SK-N-SH (cell line): ENCODE data around the gene TLCD4.

Source experiments
- EP300 ChIP-seq, 2 experiments: IDR thresholded peaks; 2 replicates each; pipeline versions ENCODE4 v1.4.0 to v1.6.1; 2012; ENCODE audit warnings: borderline replicate concordance in 1 of 2, low read depth in 1 of 2, low read length in 1 of 2
- POLR2AphosphoS5 ChIP-seq: IDR thresholded peaks from 2 replicates; pipeline ENCODE4 v1.6.1; 2012; ENCODE audit warnings: low read depth, low read length
- TF ChIP-seq, protein P1 (sequence below): IDR thresholded peaks from 2 replicates; pipeline ENCODE4 v1.4.0; 2012; ENCODE audit warnings: low read depth
- TF ChIP-seq, protein P2 (sequence below): IDR thresholded peaks from 2 replicates; pipeline ENCODE4 v1.6.1; 2012; ENCODE audit warnings: mild to moderate bottlenecking, low read depth, low read length, moderate library complexity
- TF ChIP-seq, protein P3 (sequence below): IDR thresholded peaks from 2 replicates; pipeline ENCODE4; 2012

DNA sequence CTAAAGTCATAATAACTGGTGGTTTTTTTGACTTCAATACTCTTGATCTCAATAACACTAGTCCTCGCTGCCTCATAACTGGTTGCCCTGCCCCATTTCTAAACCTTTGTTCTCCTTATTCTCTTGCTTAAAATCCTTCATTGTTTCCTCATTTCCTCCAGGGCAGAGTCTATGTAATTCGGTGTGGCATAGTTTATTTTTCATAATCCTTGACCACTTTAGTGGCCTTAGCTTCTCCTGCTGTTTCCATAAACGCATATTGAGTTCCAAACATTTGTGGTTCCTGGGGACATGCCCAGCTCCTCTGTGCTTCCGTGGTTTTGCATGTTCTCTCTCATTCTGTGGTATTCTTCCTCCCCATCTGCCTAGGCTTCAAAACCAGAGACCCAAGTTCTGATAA is 19.0 kb upstream of the TLCD4 start:
- TF ChIP-seq EP300 (IDR thresholded peaks at IDR 0.05; ENCODE audit: borderline replicate concordance in 1 of 2, low read depth in 1 of 2, low read length in 1 of 2) (no peak), POLR2AphosphoS5 (no peak)
- TF ChIP-seq, protein P1, sequence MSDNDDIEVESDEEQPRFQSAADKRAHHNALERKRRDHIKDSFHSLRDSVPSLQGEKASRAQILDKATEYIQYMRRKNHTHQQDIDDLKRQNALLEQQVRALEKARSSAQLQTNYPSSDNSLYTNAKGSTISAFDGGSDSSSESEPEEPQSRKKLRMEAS = no peak
- TF ChIP-seq, protein P2, sequence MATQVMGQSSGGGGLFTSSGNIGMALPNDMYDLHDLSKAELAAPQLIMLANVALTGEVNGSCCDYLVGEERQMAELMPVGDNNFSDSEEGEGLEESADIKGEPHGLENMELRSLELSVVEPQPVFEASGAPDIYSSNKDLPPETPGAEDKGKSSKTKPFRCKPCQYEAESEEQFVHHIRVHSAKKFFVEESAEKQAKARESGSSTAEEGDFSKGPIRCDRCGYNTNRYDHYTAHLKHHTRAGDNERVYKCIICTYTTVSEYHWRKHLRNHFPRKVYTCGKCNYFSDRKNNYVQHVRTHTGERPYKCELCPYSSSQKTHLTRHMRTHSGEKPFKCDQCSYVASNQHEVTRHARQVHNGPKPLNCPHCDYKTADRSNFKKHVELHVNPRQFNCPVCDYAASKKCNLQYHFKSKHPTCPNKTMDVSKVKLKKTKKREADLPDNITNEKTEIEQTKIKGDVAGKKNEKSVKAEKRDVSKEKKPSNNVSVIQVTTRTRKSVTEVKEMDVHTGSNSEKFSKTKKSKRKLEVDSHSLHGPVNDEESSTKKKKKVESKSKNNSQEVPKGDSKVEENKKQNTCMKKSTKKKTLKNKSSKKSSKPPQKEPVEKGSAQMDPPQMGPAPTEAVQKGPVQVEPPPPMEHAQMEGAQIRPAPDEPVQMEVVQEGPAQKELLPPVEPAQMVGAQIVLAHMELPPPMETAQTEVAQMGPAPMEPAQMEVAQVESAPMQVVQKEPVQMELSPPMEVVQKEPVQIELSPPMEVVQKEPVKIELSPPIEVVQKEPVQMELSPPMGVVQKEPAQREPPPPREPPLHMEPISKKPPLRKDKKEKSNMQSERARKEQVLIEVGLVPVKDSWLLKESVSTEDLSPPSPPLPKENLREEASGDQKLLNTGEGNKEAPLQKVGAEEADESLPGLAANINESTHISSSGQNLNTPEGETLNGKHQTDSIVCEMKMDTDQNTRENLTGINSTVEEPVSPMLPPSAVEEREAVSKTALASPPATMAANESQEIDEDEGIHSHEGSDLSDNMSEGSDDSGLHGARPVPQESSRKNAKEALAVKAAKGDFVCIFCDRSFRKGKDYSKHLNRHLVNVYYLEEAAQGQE = no peak
- TF ChIP-seq, protein P3, sequence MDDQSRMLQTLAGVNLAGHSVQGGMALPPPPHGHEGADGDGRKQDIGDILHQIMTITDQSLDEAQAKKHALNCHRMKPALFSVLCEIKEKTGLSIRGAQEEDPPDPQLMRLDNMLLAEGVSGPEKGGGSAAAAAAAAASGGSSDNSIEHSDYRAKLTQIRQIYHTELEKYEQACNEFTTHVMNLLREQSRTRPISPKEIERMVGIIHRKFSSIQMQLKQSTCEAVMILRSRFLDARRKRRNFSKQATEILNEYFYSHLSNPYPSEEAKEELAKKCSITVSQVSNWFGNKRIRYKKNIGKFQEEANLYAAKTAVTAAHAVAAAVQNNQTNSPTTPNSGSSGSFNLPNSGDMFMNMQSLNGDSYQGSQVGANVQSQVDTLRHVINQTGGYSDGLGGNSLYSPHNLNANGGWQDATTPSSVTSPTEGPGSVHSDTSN = no peak
